ENCODE measurements around the gene BBOX1.

- no peak for TF ChIP-seq POLR2A (IDR thresholded peaks at IDR 0.05; ENCODE audit: low read depth, low read length)
- no peak for TF ChIP-seq TAF1 (IDR thresholded peaks at IDR 0.05; ENCODE audit: borderline replicate concordance, low read depth, low read length)
These were observed 71.3 kb downstream of the BBOX1 start for GRCh38 chr11:27111896-27112295.

Data from GM12892 (cell line).